HepG2 (cell line): Measurements from ENCODE around the gene SH3BP2. TPM values are rescaled to one million over a fixed set of nuclear protein-coding genes. Genes with fewer than 3 reads are reported as not detected.
A peak's percentile ranks its signal among the peaks of the same experiment; 100 is the strongest.

Source experiments
- ATAC-seq: fragments of 200-7000 bp; cut with Tn5 transposase; 3 replicates; pipeline ENCODE4 v1.9.1; 2020; ENCODE audit warnings: mild to moderate bottlenecking, moderate library complexity
- BruUV-seq: library from RNA; stranded (reverse); fragments of 400-500 nt; replicated peaks from 2 replicates; lab custom pipeline; 2021; lab: Mats Ljungman, UMichigan
- CTCF ChIA-PET: fragments of 300-600 bp; formaldehyde crosslinking; extraction: SDS; loops from one replicate; lab custom pipeline; 2021; ENCODE audit warnings: low total read pairs, inconsistent platforms, low intra/inter-chr PET ratio; lab: Yijun Ruan, JAX
- POLR2A ChIA-PET: fragments of 350-600 bp; sonication (Branson Sonifier 250); formaldehyde crosslinking; loops from one replicate; lab custom pipeline; 2020; ENCODE audit warnings: antibody characterized with exemption, inconsistent platforms; lab: Yijun Ruan, JAX
- DNase-seq: peaks from one replicate; pipeline ENCODE4 v3.0.0-alpha.2; 2015; ENCODE audit warnings: low spot score
- FAIRE-seq: peaks from 3 replicates; lab custom pipeline; 2011; peaks lifted over from hg19 to GRCh38; lab: Jason Lieb, UNC
- H2AFZ ChIP-seq: one replicate; pipeline ENCODE4 v1.6.1; 2011; ENCODE audit warnings: low read length, inconsistent platforms
- H3K27ac ChIP-seq: fragments of 300-600 bp; 3 replicates; pipeline ENCODE4 v1.8.0; 2011; ENCODE audit warnings: mixed run types, mild to moderate bottlenecking, mixed read lengths, low read length, inconsistent platforms; ENCODE audit not compliant: insufficient read depth; ENCODE audit errors: extremely low read length
- H3K27me3 ChIP-seq, 2 experiments: fragments of 200-600 bp in 1 of 2; 2 replicates in 1 of 2; 3 replicates in 1 of 2; pipeline versions ENCODE4 v1.6.0 to v1.8.0; 2011; ENCODE audit warnings: low read length in 2 of 2, mild to moderate bottlenecking in 2 of 2, moderate library complexity in 2 of 2, inconsistent platforms in 1 of 2; ENCODE audit not compliant: insufficient read depth in 2 of 2, control insufficient read depth in 1 of 2
- H3K36me3 ChIP-seq, 2 experiments: fragments of 200-600 bp in 1 of 2; replicated peaks in 1 of 2; 2 replicates in 1 of 2; 3 replicates in 1 of 2; pipeline versions ENCODE4 v1.5.1 to v1.8.0; 2011; ENCODE audit warnings: low read length in 2 of 2, inconsistent platforms in 1 of 2; ENCODE audit not compliant: insufficient read depth in 2 of 2, control insufficient read depth in 1 of 2
- H3K4me1 ChIP-seq: 2 replicates; pipeline ENCODE4 v1.5.1; 2012; ENCODE audit warnings: low read length, inconsistent platforms; ENCODE audit not compliant: insufficient read depth
- H3K4me2 ChIP-seq: 2 replicates; pipeline ENCODE4 v1.6.0; 2011; ENCODE audit warnings: low read depth, low read length, inconsistent platforms
- H3K4me3 ChIP-seq, 3 experiments: fragments of 200-600 bp in 1 of 3; sonication (generic), shearing (Covaris generic) in 1 of 3; replicated peaks in 1 of 3; 2 replicates each; pipeline ENCODE4 v1.5.1; 2011 to 2016; ENCODE audit warnings: low read length in 3 of 3, inconsistent platforms in 2 of 3, low read depth in 2 of 3, mild to moderate bottlenecking in 2 of 3, control low read depth in 1 of 3, mixed read lengths in 1 of 3; ENCODE audit not compliant: insufficient read depth in 1 of 3
- H3K79me2 ChIP-seq: one replicate; pipeline ENCODE4 v1.6.1; 2011; ENCODE audit warnings: low read length, inconsistent platforms; ENCODE audit not compliant: insufficient read depth
- H3K9ac ChIP-seq: 2 replicates; pipeline ENCODE4 v1.6.0; 2011; ENCODE audit warnings: mild to moderate bottlenecking, low read depth, low read length, inconsistent platforms; ENCODE audit not compliant: insufficient read depth
- H3K9me3 ChIP-seq: 2 replicates; pipeline ENCODE4 v1.5.1; 2012; ENCODE audit warnings: mild to moderate bottlenecking, low read length
- H4K20me1 ChIP-seq: 2 replicates; pipeline ENCODE4 v1.6.0; 2011; ENCODE audit warnings: inconsistent platforms, mild to moderate bottlenecking, low read length, moderate library complexity; ENCODE audit not compliant: insufficient read depth
- CENPX ChIP-seq: sonication (generic); formaldehyde crosslinking; IDR thresholded peaks from 2 replicates; pipeline ENCODE4 v1.9.0; 2021; ENCODE audit warnings: mild to moderate bottlenecking, missing genetic modification reagents, moderate library complexity
- RBFOX2 ChIP-seq: fragments of 200-400 bp; formaldehyde crosslinking; IDR thresholded peaks from 2 replicates; pipeline ENCODE4 v1.6.1; 2017; ENCODE audit warnings: low read depth, mild to moderate bottlenecking, low read length
- WGBS: methylation state at CpG from one replicate; pipeline ENCODE4 v1.1.6; 2017; ENCODE audit warnings: low lambda C conversion rate; 5-methylcytosine and 5-hydroxymethylcytosine counted together
- in situ Hi-C: cut with HindIII; loops from 2 replicates; pipeline ENCODE4 v1.10.0; 2017; ENCODE audit warnings: low pct_unique_long_range_greater_than_20kb; ENCODE audit not compliant: extremely low pct_ligation_motif_present
- intact Hi-C: fragments of 100-400 bp; cut with micrococcal nuclease; formaldehyde crosslinking; loops from one replicate; pipeline ENCODE4 v1.10.0; 2022; ENCODE audit not compliant: unreplicated experiment
- polyA plus RNA-seq, 8 experiments: library from polyadenylated mRNA; depleted of rRNA in 3 of 8; stranded (reverse) in 7 of 8; unstranded in 1 of 8; fragments of >200 nt; fragmentation: Illumina TruSeq in 4 of 8; extraction: Trizol in 4 of 8; gene quantifications; 2 replicates each; pipeline versions ENCODE4 v1.2.1 to v1.2.3, GENCODE V29; 2011 to 2016; ENCODE audit warnings: low read depth in 4 of 8, missing spikeins in 1 of 8, mixed read lengths in 1 of 8; ENCODE audit not compliant: insufficient read depth in 1 of 8
- total RNA-seq, 5 experiments: library from RNA; depleted of rRNA; stranded (reverse); fragments of >200 nt; fragmentation: Illumina TruSeq; extraction: Trizol; gene quantifications; 2 replicates each; pipeline ENCODE4 v1.2.3, GENCODE V29; 2016; ENCODE audit warnings: low read depth in 1 of 5
- TF ChIP-seq, protein P1 (sequence below): sonication (generic); formaldehyde crosslinking; IDR thresholded peaks from 2 replicates; pipeline ENCODE4 v1.4.0; 2020; ENCODE audit warnings: missing genetic modification reagents

The SH3BP2 gene
- total and polyA plus RNA-seq, 2 of the 13 experiments (the other 11 are each of a cell fraction or from before 2014, with no cell fraction given), result 16.9 to 34.5 TPM

DNA sequence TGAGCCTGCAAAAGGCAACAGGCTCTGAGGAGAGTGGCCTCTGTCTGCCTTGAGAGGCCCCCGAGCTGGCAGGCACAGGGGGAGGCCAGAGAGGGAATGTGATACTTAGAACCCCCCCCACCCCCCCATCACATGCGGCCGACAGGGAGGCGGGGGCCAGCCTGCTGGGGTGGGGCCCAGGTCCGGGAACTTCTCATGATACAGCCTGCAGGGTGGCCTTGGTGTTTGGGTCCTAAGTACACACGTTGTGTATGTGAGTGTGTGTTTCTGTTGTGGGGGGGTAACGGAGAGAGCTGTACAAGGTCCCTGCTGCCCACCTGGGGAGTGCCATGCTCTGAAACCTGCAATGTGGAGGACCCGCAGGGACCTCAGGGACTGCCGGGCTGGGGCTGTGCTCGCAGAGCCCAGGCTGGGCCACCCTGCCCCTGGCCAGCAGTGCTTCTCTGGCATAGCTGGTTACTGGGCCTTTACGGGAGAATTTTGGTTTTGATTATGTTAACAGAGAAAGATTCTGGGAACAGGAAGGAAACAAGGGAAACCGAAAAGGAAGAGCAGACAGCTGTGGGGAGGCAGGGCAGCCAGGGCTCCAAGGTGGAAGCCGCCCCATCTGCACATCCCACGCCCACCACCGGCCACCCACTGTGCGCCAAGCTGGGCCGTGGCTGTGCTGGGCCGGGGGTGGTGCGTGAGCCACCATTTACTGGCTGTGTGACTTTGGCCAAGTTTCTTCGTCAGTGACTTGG lies 19.9 kb downstream of the SH3BP2 start:
- ChIA-PET POLR2A (interaction anchor here (1.4 kb wide), 1 partner anchor 12 kb away, joined by 5 read pairs; no protein-coding TSS in a partner anchor), CTCF (no interaction called here)
- Histone ChIP-seq H3K79me2 (peaks cover 9% of the 10 kb centered on the region), H3K4me2 (no peak overlapping the region), H3K9me3 (no peaks in the 10 kb centered on the region), H3K4me3 (peak overlapping the region in 1 of 3 experiments; percentile 36; a peak in 2 of 6 replicates), H3K9ac (no peak overlapping the region), H3K36me3 (peaks cover 0 to 7% of the 10 kb centered on the region in 2 experiments; a peak in 1 of 5 replicates), H3K4me1 (peaks cover 43% of the 10 kb centered on the region), H3K27ac (peak overlapping the region; percentile 44), H3K27me3 (no peaks in the 10 kb centered on the region), H4K20me1 (peaks cover 18% of the 10 kb centered on the region; the same call in 1 of the 2 replicates), H2AFZ (no peak overlapping the region)
- peak; percentile 9; the same call in 2 of the 3 replicates for ATAC-seq
- in situ Hi-C loops (no loop called here), intact Hi-C loops (no loop called here)
- WGBS, result 89% methylated on average over 10 of the region's 20 CpGs
- BruUV-seq, result no TSS peak
- FAIRE-seq, result no peak
- no peak for DNase-seq
- TF ChIP-seq, protein P1, sequence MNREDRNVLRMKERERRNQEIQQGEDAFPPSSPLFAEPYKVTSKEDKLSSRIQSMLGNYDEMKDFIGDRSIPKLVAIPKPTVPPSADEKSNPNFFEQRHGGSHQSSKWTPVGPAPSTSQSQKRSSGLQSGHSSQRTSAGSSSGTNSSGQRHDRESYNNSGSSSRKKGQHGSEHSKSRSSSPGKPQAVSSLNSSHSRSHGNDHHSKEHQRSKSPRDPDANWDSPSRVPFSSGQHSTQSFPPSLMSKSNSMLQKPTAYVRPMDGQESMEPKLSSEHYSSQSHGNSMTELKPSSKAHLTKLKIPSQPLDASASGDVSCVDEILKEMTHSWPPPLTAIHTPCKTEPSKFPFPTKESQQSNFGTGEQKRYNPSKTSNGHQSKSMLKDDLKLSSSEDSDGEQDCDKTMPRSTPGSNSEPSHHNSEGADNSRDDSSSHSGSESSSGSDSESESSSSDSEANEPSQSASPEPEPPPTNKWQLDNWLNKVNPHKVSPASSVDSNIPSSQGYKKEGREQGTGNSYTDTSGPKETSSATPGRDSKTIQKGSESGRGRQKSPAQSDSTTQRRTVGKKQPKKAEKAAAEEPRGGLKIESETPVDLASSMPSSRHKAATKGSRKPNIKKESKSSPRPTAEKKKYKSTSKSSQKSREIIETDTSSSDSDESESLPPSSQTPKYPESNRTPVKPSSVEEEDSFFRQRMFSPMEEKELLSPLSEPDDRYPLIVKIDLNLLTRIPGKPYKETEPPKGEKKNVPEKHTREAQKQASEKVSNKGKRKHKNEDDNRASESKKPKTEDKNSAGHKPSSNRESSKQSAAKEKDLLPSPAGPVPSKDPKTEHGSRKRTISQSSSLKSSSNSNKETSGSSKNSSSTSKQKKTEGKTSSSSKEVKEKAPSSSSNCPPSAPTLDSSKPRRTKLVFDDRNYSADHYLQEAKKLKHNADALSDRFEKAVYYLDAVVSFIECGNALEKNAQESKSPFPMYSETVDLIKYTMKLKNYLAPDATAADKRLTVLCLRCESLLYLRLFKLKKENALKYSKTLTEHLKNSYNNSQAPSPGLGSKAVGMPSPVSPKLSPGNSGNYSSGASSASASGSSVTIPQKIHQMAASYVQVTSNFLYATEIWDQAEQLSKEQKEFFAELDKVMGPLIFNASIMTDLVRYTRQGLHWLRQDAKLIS (CRISPR knock-in tag), result no peak
- TF ChIP-seq CENPX (no peak), RBFOX2 (0 out of 2 replicates have a peak, but pooled peaks have one; percentile 4)
- TF ChIP-seq, all 625 proteins: peak for 1
